IMR-90 (cell line): Measurements from ENCODE around the gene GTSE1. TPM values are rescaled to one million over a fixed set of nuclear protein-coding genes. Genes with fewer than 3 reads are reported as not detected.
A peak's percentile ranks its signal among the peaks of the same experiment; 100 is the strongest.

Experiments
- ATAC-seq: fragments of 200-7000 bp; cut with Tn5 transposase; 2 replicates; pipeline ENCODE4 v1.9.1; 2020; ENCODE audit warnings: low read depth, mild to moderate bottlenecking, moderate library complexity
- BruUV-seq: library from RNA; stranded (reverse); fragments of 400-500 nt; replicated peaks from 2 replicates; lab custom pipeline; 2021; lab: Mats Ljungman, UMichigan
- CTCF ChIA-PET: fragments of 300-600 bp; formaldehyde crosslinking; extraction: SDS; loops from one replicate; lab custom pipeline; 2021; ENCODE audit warnings: antibody characterized with exemption; lab: Yijun Ruan, JAX
- POLR2A ChIA-PET: fragments of 300-600 bp; sonication (Branson Sonifier 250); formaldehyde crosslinking; loops from one replicate; lab custom pipeline; 2022; ENCODE audit warnings: antibody characterized with exemption; ENCODE audit not compliant: unreplicated experiment; lab: Charles Lee
- DNase-seq: peaks from one replicate; pipeline ENCODE4 v3.0.0; 2013
- H2AFZ ChIP-seq: replicated peaks from 2 replicates; pipeline ENCODE3; 2013; ENCODE audit warnings: low read length, mild to moderate bottlenecking; ENCODE audit not compliant: poor library complexity
- H2AK5ac ChIP-seq: 2 replicates; pipeline ENCODE4 v1.6.1; 2013; ENCODE audit warnings: low read depth, low read length, inconsistent platforms
- H2AK9ac ChIP-seq: replicated peaks from 2 replicates; pipeline ENCODE3; 2013; ENCODE audit warnings: mild to moderate bottlenecking, low read depth, low read length, moderate library complexity; ENCODE audit not compliant: poor library complexity
- H2BK120ac ChIP-seq: 2 replicates; pipeline ENCODE4 v1.6.1; 2013; ENCODE audit warnings: low read depth, low read length, inconsistent platforms
- H2BK15ac ChIP-seq: 3 replicates; pipeline ENCODE4 v1.6.1; 2013; ENCODE audit warnings: low read depth, low read length, inconsistent platforms
- H2BK20ac ChIP-seq: 2 replicates; pipeline ENCODE4 v1.6.1; 2013; ENCODE audit warnings: low read depth, mild to moderate bottlenecking, inconsistent platforms, low read length, moderate library complexity
- H2BK5ac ChIP-seq: 2 replicates; pipeline ENCODE4 v1.6.1; 2013; ENCODE audit warnings: mild to moderate bottlenecking, low read depth, low read length, inconsistent platforms; ENCODE audit not compliant: poor library complexity, severe bottlenecking
- H3K14ac ChIP-seq: replicated peaks from 2 replicates; pipeline ENCODE4 v1.6.1; 2013; ENCODE audit warnings: low read depth, low read length, inconsistent platforms
- H3K18ac ChIP-seq: 2 replicates; pipeline ENCODE4 v1.6.1; 2013; ENCODE audit warnings: low read depth, low read length, control low read depth
- H3K23ac ChIP-seq: 2 replicates; pipeline ENCODE4 v1.6.1; 2013; ENCODE audit warnings: low read depth, low read length, inconsistent platforms
- H3K27ac ChIP-seq: 2 replicates; pipeline ENCODE4 v1.5.1; 2013; ENCODE audit warnings: mild to moderate bottlenecking, control low read depth, low read length; ENCODE audit not compliant: insufficient read depth
- H3K27me3 ChIP-seq: 2 replicates; pipeline ENCODE4 v1.6.1; 2013; ENCODE audit warnings: low read length; ENCODE audit not compliant: control insufficient read depth, insufficient read depth
- H3K36me3 ChIP-seq: 2 replicates; pipeline ENCODE4 v1.6.1; 2013; ENCODE audit warnings: low read length, mixed read lengths; ENCODE audit not compliant: control insufficient read depth, insufficient read depth
- H3K4ac ChIP-seq: 2 replicates; pipeline ENCODE4 v1.6.1; 2013; ENCODE audit warnings: low read depth, low read length, inconsistent platforms
- H3K4me1 ChIP-seq: 2 replicates; pipeline ENCODE4 v1.6.1; 2013; ENCODE audit warnings: low read length, mixed read lengths; ENCODE audit not compliant: control insufficient read depth, insufficient read depth
- H3K4me2 ChIP-seq: 2 replicates; pipeline ENCODE4 v1.6.1; 2013; ENCODE audit warnings: low read depth, mild to moderate bottlenecking, control low read depth, low read length, moderate library complexity
- H3K4me3 ChIP-seq: 2 replicates; pipeline ENCODE4 v1.5.1; 2013; ENCODE audit warnings: low read depth, mild to moderate bottlenecking, control low read depth, low read length, moderate library complexity; ENCODE audit not compliant: insufficient read depth
- H3K56ac ChIP-seq: 2 replicates; pipeline ENCODE4 v1.6.1; 2013; ENCODE audit warnings: low read length, inconsistent platforms; ENCODE audit not compliant: insufficient read depth; ENCODE audit errors: extremely low read depth
- H3K79me1 ChIP-seq, 2 experiments: 2 replicates each; pipeline ENCODE4 v1.6.1; 2013; ENCODE audit warnings: low read length in 2 of 2, inconsistent platforms in 1 of 2, low read depth in 1 of 2
- H3K9ac ChIP-seq: 2 replicates; pipeline ENCODE4 v1.6.1; 2013; ENCODE audit warnings: low read depth, low read length, control low read depth
- H3K9me1 ChIP-seq: 2 replicates; pipeline ENCODE4 v1.6.1; 2013; ENCODE audit warnings: low read length, inconsistent platforms; ENCODE audit not compliant: insufficient read depth
- H3K9me3 ChIP-seq: 2 replicates; pipeline ENCODE4 v1.6.1; 2013; ENCODE audit warnings: low read length; ENCODE audit not compliant: control insufficient read depth, insufficient read depth
- H4K20me1 ChIP-seq: 2 replicates; pipeline ENCODE4 v1.6.1; 2013; ENCODE audit warnings: low read length, inconsistent platforms; ENCODE audit not compliant: insufficient read depth
- H4K5ac ChIP-seq: 2 replicates; pipeline ENCODE4 v1.6.1; 2013; ENCODE audit warnings: mild to moderate bottlenecking, low read depth, low read length, control low read depth
- H4K8ac ChIP-seq, 2 experiments: 2 replicates each; pipeline ENCODE4 v1.6.1; 2013; ENCODE audit warnings: low read depth in 2 of 2, low read length in 2 of 2, control low read depth in 1 of 2, inconsistent platforms in 1 of 2
- H4K91ac ChIP-seq: 2 replicates; pipeline ENCODE4 v1.6.1; 2013; ENCODE audit warnings: low read depth, low read length, inconsistent platforms; ENCODE audit not compliant: insufficient read depth
- BHLHE40 ChIP-seq: fragments of 150-350 bp; IDR thresholded peaks from 2 replicates; pipeline ENCODE4 v1.6.1; 2016; ENCODE audit warnings: mild to moderate bottlenecking, low read depth, low read length
- CHD1 ChIP-seq: IDR thresholded peaks from 2 replicates; pipeline ENCODE4 v1.6.1; 2012; ENCODE audit warnings: low read depth, low read length, improper control_type of control experiment
- CTCF ChIP-seq: conservative IDR thresholded peaks from 2 replicates; pipeline ENCODE4 v1.5.1; 2012; ENCODE audit warnings: mild to moderate bottlenecking, low read depth, low read length, improper control_type of control experiment
- MAZ ChIP-seq: IDR thresholded peaks from 2 replicates; pipeline ENCODE4 v1.6.1; 2012; ENCODE audit warnings: low read depth, mild to moderate bottlenecking, low read length, improper control_type of control experiment, moderate library complexity, borderline replicate concordance
- NFE2L2 ChIP-seq: fragments of 150-350 bp; IDR thresholded peaks from 2 replicates; pipeline ENCODE4 v1.6.1; 2016; ENCODE audit warnings: low read depth, mild to moderate bottlenecking, low read length
- WGBS, 2 experiments: methylation state at CpG; one replicate each; pipeline versions ENCODE4 v1.1.5 to v1.1.7; 2013; ENCODE audit warnings: missing lambda C conversion rate in 2 of 2; ENCODE audit not compliant: insufficient read length in 1 of 2; ENCODE audit errors: extremely low coverage in 2 of 2; 5-methylcytosine and 5-hydroxymethylcytosine counted together
- dilution Hi-C: fragments of 300-500 bp; cut with HindIII; formaldehyde crosslinking; loops from one replicate; pipeline ENCODE4 v1.14.3; 2018; ENCODE audit warnings: low sequenced_read_pairs; ENCODE audit not compliant: unreplicated experiment
- in situ Hi-C: fragments of 300-500 bp; cut with MboI; formaldehyde crosslinking; loops from 3 replicates; pipeline ENCODE4 v1.14.3; 2019; ENCODE audit warnings: low sequenced_read_pairs, inconsistent platforms, mixed read lengths
- intact Hi-C: fragments of 100-400 bp; cut with micrococcal nuclease; formaldehyde crosslinking; loops from 2 replicates; pipeline ENCODE4 v1.10.0; 2022
- polyA plus RNA-seq, 3 experiments: library from polyadenylated mRNA; depleted of rRNA; stranded (reverse); fragments of >200 nt; gene quantifications; 2 replicates each; pipeline ENCODE4 v1.2.3, GENCODE V29; 2012; ENCODE audit warnings: low replicate concordance in 1 of 3
- total RNA-seq: library from RNA; depleted of rRNA; stranded (reverse); fragments of >200 nt; gene quantifications from 2 replicates; pipeline ENCODE4 v1.2.3, GENCODE V29; 2012

The GTSE1 gene
- total and polyA plus RNA-seq, 2 of the 4 experiments (the other 2 are of a cell fraction), result 5.9 to 17.1 TPM

GRCh38 chr22:46251266-46251665, 45.4 kb upstream of the GTSE1 start:
- POLR2A ChIA-PET, result no interaction called here

More at GRCh38 chr22:46251266-46251665, 45.4 kb upstream of the GTSE1 start:
- no TSS peak for BruUV-seq
- no peak for TF ChIP-seq CTCF
- no peak for TF ChIP-seq BHLHE40
- TF ChIP-seq MAZ, result no peak
- TF ChIP-seq CHD1, result no peak
- no peak for TF ChIP-seq NFE2L2
- peaks cover 6% of the 10 kb centered on the region; the same call in 1 of the 2 replicates for H3K4me1 ChIP-seq
- no peak overlapping the region for H3K27ac ChIP-seq
- H3K36me3 ChIP-seq, result peaks cover 3% of the 10 kb centered on the region; the same call in 1 of the 2 replicates
- intact Hi-C loops (no loop called here), in situ Hi-C loops (no loop called here), dilution Hi-C loops (no loop called here)
- H3K9me1 ChIP-seq, result peaks cover 23% of the 10 kb centered on the region
- 0 out of 2 replicates have a peak overlapping the region, but pooled peaks have one; percentile 77 for H3K23ac ChIP-seq
- DNase-seq (no peak), ATAC-seq (no peak)
- 0 out of 2 replicates have a peak overlapping the region, but pooled peaks have one; percentile 1 for H3K4me3 ChIP-seq
- H3K14ac ChIP-seq, result no peak overlapping the region
- H3K56ac ChIP-seq, result no peak overlapping the region
- no peaks in the 10 kb centered on the region for H3K9me3 ChIP-seq
- H3K27me3 ChIP-seq, result no peaks in the 10 kb centered on the region
- no peak overlapping the region for H2BK120ac ChIP-seq
- CTCF ChIA-PET, result no interaction called here
- peak overlapping the region; percentile 75; the same call in 1 of the 2 replicates for H3K9ac ChIP-seq
- no peaks in the 10 kb centered on the region; the same call in 1 of the 2 replicates for H4K20me1 ChIP-seq
- no peak overlapping the region; the same call in 1 of the 2 replicates for H4K5ac ChIP-seq
- H2AK9ac ChIP-seq, result no peak overlapping the region
- peak overlapping the region; percentile 75 for H2AK5ac ChIP-seq
- peak overlapping the region; percentile 72; the same call in 1 of the 2 replicates for H3K4ac ChIP-seq
- peak overlapping the region; percentile 89 to 91; a peak in 2 of 4 replicates for H4K8ac ChIP-seq
- H2BK20ac ChIP-seq, result no peak overlapping the region
- no peak overlapping the region for H2BK15ac ChIP-seq
- H3K18ac ChIP-seq, result no peak overlapping the region
- WGBS, 2 experiments, result 93% methylated on average over 2 of the region's 7 CpGs; no CpG with 5 or more reads in 1 of the 2 experiments
- H3K79me1 ChIP-seq, result peaks cover 15 to 38% of the 10 kb centered on the region in 2 experiments
- peak overlapping the region; percentile 94 for H2AFZ ChIP-seq
- H2BK5ac ChIP-seq, result no peak overlapping the region
- peak overlapping the region; percentile 68 for H3K4me2 ChIP-seq
- no peak overlapping the region for H4K91ac ChIP-seq
